Measurements from ENCODE around the gene CXXC5.

DNA sequence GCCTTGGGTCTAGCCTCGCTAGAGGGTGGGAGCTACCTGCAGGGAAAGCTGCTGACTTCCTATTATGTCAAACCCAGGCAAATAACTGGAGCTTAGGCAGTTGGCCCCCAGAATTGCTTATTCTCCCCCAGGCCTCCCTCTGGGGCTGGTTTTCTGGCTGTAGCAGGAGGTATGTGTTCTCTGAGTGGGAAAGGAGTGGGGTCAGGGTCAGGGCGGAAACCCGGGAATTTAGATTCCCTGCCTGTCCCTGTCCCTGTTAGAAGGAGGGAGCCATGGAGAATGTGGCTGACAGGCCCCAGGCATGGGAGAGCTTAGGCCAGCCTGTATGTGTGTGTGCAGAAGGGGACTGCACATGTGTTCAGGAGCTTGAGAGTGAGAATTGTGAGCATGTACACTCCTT is 13.6 kb upstream of the CXXC5 start:
- TF ChIP-seq CTCF (IDR thresholded peaks at IDR 0.05) (no peak), POLR2AphosphoS5 (IDR thresholded peaks at IDR 0.05) (no peak), EP300 (IDR thresholded peaks at IDR 0.05) (no peak)
